Cortex of kidney (tissue), 1 donor: Measurements from ENCODE around the gene MAPK12.
"Not testable (repeated sequence)": the region's sequence is repeated elsewhere in the genome, so short reads cannot be mapped to it uniquely, and the experiment has no call there.

ENCODE experiments used
- DNase-seq: peaks from one replicate; lab custom pipeline; 2025; lab: John Stamatoyannopoulos, UW

The MAPK12 gene

GRCh38 chr22:50216055-50216683, 45.3 kb downstream of the MAPK12 start:
- no peak for DNase-seq

- DNase-seq: no peak
These were observed 46.0 kb downstream of the MAPK12 start for GRCh38 chr22:50215297-50216054.

GRCh38 chr22:50213263-50213662, 48.2 kb downstream of the MAPK12 start:
- no peak for DNase-seq

GRCh38 chr22:50211147-50211546, 50.3 kb downstream of the MAPK12 start:
- DNase-seq: no peak

GRCh38 chr22:50210378-50211139, 50.9 kb downstream of the MAPK12 start:
- no peak for DNase-seq

DNA sequence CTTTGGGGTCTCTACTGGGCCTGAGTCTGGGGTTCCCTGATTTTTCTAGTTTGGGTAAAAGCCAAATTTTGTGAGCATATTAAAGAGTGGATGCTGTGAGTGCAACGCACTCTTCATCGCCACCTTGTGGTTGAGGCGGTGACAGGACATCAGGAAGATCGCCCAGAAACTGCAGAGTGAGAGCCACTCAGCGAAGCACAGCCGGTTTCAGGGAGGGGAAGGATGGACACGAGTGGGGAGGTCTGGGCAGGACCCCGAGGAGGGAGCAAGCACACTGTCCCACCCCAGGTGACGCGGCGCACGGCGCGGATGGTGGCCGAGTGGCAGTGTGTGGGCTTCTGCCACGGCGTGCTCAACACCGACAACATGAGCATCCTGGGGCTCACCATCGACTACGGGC, 51.6 kb downstream of the MAPK12 start:
- no peak for DNase-seq

GRCh38 chr22:50208939-50209892, 52.3 kb downstream of the MAPK12 start:
- no peak for DNase-seq

DNA sequence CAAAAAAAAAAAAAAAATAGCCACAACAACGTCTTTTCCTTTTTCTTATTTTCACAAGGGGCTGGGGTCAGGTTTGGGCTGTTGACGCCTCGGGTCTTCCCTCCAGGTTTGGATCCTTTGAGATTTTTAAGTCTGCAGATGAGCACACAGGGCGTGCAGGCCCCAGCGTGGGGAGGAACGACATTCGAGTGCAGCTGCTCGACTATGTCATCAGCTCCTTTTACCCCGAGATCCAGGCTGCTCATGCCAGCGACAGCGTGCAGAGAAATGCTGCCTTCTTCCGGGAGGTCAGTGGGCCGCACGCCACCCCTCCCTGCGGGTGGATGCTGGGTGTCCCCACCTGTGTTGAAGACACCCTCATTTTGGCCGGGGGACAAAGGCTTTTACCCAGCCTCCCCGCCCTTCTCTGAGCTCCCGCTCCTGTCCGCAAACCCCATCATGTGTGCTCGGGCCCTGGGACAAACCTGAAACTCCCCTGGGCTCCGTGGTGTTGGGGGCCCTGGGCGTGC, 53.0 kb downstream of the MAPK12 start:
- no peak for DNase-seq

GRCh38 chr22:50207383-50208140, 53.9 kb downstream of the MAPK12 start:
- DNase-seq: no peak

DNA sequence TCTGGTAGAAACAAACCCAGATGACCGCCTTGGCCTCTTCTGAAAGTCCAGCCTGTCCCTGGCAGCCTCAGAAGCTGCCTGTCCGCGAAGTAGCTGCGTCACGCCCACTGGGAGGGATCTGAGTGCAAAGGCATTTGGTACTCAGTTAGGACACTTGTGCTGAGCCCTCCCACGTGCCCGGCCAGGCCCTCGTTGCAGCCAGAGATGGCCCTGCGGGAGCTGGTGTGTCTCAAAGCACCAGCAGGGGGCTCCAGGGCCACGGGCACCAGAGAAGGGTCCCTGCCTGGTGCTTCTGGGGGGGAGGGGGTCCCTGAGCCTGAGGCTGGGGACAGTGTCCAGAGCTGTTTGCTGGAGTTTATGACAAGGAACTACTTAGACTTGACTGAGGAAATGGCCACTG, 54.9 kb downstream of the MAPK12 start:
- no peak for DNase-seq

DNA sequence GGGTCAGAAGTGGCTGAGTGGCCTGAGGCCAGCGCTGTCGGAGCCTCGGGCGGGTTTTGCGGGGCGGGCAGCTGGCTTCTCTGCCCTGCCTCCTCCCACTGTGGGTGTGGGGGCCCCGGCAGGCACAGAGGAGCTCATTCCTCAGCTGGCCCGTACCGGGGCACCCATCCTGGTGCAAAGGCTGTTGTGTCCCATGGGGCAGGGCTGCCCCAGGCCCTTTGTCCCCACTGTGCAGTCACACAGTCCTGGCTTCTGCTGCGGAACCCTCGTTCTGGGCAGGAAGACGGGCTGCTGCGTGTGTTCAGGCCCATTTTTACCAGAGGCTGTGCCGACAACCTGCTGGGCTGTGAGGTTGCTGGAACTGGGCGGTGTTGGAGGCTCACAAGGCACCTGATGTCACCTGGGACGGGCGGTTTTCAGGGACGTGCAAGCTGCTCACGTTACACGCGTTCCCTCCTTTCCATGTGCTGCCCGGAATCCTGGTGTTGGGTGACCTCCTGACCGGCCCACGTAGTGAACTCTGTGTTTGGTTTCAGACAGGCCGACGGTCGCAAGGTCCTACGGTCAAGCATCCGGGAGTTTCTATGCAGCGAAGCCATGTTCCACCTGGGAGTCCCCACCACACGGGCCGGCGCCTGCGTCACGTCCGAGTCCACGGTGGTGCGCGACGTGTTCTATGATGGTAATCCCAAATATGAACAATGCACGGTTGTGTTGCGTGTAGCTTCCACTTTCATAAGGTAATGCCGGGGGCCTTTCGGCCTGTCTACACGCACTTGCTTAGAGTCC, 55.5 kb downstream of the MAPK12 start:
- no peak for DNase-seq

DNA sequence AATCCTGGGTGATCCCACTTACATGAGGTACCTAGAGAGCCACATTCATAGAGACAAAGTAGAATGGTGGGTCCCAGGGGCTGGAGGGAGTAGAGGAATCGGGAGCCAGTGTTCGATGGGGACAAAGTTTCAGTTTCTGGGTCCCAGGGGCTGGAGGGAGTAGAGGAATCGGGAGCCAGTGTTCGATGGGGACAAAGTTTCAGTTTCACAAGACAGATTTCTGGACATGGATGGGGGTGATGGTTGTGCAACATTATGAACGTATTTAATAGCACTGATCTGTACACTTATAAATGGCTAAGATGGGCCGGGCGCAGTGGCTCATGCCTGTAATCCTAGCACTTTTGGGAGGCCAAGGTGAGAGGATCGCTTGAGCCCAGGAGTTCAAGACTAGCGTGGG, 56.5 kb downstream of the MAPK12 start:
- DNase-seq: not testable (repeated sequence)

- DNase-seq: no peak
These were observed 56.9 kb downstream of the MAPK12 start for GRCh38 chr22:50204571-50204970.

DNA sequence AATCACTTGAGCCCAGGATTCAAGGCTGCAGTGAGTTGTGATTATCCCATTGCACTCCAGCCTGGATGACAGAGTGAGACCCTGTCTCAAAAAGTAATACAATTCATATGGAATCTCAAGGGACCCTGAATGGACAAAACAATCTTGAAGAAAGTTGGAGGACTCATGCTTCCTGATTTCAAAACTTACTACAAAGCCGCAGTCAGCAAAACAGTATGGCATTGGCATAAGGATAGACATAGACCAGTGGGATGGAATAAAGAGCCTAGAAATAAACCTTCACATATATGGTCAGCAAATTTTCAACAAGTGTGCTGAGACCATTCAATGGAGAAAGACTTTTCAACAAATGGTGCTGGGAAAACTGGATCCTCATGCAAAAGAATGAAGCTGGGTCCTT, 58.2 kb downstream of the MAPK12 start:
- no peak for DNase-seq
